NCI-H2227 treated with DMSO at 0.1 percent for 48 hours (cell line): ENCODE data around the gene SYNPR.
"Not testable (repeated sequence)": the region's sequence is repeated elsewhere in the genome, so short reads cannot be mapped to it uniquely, and the experiment has no call there.

ENCODE experiments used
- DNase-seq: peaks from one replicate; lab custom pipeline; 2025; lab: John Stamatoyannopoulos, UW

The SYNPR gene

GRCh38 chr3:63278171-63279004, at the start of gene SYNPR:
SYNPR (plus strand) TSS chr3:63278308.
- peak; percentile 25 for DNase-seq

GRCh38 chr3:63228677-63229076, 49.4 kb upstream of the SYNPR start:
- peak; percentile 72 for DNase-seq

GRCh38 chr3:63230146-63230545, 48.0 kb upstream of the SYNPR start:
- no peak for DNase-seq

DNA sequence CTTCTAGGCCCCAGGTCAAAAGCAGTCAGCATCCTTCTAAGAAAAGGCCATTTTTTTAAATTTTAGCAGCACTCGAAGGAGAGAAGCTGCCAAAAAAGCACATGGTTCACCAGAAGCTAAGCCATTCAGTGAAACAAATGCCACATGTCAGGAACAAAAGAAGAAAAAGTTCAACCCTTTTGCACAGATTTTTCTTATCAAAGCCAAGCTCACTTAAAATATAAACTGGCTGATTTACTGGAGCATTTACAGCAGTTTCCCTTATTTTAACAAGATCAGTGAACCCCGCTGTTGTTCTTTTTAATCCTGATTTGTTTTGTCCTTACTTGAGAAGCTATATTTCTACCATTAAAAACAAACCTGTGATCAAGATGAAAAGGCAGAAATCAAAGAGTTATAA, 46.5 kb upstream of the SYNPR start:
- no peak for DNase-seq

DNA sequence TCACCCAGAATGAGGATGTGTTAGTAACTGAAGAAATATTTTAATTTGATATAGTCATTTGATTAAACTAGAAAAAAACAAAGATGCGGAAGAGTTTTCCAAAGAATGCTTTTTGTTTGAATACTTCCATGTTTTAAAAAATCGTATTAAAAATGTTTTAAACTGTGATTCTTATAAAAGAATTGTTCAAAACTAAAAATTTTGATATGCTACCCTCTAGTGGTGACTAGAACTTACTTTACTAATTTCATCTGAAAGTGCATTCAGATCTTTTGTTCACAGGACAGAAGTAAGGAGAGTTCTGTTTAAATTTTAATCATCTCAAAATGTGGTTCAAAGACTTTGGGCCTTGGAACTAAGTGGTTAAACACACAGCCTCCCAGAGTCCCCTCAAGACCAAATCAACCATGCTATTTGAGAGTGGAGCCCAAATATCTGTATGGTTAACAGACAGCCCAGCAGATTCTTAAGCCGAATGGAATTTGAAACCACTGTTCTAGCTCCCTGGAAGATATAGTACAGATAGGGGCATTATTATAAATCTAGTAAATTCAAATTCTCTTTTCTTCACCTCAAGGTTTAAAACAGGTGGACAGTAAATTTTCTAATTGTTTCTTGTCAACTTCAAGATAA, 45.2 kb upstream of the SYNPR start:
- DNase-seq: no peak

GRCh38 chr3:63240381-63240902, 37.7 kb upstream of the SYNPR start:
- DNase-seq: no peak

DNA sequence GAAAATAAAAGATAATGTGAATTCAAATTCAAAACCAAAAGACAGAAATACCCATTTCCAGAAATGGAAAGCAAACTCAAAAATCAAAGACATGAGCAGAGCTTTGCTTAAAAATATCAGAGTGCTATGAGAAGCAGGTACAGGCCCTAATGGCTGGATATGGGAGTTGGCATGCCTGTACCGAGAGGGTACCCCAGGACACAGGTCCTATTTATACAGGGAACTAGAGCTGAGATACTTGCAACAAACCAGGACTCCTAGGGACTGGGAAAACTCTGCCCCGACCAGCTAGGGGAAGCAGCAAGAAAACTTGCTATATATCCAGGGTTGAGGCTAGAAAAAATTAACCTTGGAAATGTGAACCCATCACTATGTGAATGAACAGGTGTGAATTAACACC, 36.0 kb upstream of the SYNPR start:
- DNase-seq: no peak

DNA sequence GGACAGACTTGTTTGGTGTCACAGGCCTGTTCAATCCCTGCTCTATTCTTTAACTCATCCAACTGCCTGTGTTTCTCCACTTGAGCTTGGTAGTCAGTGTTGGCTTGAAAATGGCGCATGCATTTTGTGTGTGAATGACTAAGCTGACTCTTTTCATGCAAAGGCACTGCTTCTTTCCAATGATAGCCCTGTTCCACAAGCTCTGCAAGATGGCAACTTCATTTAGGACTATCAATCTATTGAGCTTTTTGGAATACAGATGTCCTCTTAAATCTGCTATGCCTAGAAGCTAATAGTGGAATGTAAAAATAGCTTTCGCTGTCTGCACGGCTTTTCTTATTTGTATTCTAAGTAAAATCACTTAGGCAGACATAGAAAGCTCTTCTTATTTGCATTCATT, 33.6 kb upstream of the SYNPR start:
- no peak for DNase-seq

DNA sequence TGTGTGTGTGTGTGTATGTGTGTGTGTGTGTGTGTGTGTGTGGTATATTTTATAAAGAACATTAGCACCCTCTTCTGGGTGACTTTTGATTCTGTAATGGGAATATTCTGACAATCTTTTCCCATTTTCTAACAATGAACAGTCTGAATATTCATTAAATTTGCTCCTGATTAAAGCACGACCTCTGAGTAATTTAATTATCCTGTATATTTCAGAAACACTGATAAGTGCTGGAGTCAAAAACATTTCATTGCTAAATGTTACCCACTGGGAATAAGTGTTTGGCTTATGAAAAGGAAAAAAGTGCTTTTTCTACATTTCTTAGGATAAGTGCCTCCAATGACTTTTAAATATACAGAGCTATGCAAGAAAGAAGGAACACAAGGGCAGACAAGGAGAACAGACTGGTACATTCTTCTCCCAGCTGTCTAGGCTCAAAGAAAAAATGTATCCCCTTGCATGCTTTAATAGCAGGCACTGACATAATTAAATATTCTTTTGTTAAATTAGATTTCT, 32.3 kb upstream of the SYNPR start:
- no peak for DNase-seq

GRCh38 chr3:63248015-63248414, 30.1 kb upstream of the SYNPR start:
- no peak for DNase-seq

DNA sequence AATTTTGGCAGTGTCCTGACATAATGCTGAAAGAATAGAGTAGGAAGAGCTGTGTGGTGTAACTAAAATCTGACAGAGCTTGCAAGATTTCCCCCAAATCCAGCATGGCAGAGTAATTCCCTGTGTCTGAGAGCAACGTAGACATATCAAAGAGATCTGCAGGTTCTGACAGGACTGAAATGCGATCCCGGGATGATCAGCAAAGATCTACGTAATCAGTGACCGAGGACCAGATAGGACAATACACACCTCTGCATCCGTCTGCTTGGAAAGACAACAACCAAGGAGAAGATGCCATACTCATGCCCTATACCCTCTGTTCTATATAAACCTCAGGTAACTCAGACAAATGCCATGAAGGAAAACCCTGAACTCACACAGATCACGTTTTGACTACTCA, 26.6 kb upstream of the SYNPR start:
- DNase-seq: no peak

GRCh38 chr3:63255819-63256218, 22.3 kb upstream of the SYNPR start:
- not testable (repeated sequence) for DNase-seq

DNA sequence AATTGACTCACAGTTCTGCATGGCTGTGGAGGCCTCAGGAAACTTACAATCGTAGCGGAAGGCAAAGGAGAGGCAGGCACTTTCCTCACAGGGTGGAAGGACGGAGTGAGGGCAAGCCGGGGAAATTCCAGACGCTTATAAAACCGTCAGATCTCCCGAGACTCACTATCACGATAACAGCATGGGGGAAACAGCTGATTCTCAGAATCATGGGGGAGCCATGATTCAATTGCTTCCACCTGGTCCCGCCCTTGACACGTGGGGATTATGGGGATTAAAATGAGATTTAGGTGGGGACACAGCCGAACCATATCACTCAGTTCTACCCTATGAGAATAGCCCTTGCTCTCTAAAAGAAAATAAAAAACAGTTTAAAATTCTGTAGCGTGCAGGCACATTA, 13.4 kb upstream of the SYNPR start:
- no peak for DNase-seq

DNA sequence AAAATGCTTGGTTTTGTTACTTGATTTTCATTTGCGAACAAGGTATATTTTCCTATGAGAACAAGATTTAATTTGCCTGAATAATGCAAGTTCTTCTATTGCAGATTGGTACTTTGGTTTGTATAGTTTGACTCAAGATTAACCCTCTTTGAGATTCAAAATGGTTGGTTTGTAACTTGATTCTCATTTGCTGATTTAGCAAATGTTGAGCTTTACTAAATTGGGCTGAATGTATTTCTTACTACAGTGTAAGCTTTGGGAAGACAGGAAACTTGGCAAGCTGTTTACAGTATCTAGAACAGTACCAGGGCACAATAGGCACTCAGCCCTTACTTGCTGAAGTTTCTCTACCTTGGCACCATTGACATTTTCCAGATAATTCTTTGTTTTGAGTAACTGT, 3.7 kb upstream of the SYNPR start:
- no peak for DNase-seq

GRCh38 chr3:63279005-63279841, 1.1 kb downstream of the SYNPR start:
- DNase-seq: no peak

GRCh38 chr3:63287610-63288009, 9.5 kb downstream of the SYNPR start:
- no peak for DNase-seq

- no peak for DNase-seq
Observed at GRCh38 chr3:63290686-63291085, 12.6 kb downstream of the SYNPR start.

DNA sequence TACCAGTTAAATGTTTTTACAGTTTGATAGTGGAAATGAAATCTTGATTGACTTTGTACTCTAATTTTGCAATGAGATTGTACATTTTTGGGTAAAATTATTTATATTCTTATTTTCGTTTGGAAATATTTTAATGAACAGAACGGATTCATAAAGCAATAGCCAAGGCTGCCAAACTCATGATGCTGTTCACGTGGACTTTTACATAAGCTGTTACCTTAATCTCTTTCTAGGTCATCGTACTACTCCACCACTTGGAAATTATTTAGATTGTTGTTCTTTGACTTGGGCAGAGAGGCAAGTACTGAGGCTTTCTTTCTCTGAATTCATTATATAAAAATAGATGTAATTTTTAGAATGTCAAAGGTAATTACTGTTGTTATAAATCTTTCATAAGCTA, 16.2 kb downstream of the SYNPR start:
- DNase-seq: no peak

DNA sequence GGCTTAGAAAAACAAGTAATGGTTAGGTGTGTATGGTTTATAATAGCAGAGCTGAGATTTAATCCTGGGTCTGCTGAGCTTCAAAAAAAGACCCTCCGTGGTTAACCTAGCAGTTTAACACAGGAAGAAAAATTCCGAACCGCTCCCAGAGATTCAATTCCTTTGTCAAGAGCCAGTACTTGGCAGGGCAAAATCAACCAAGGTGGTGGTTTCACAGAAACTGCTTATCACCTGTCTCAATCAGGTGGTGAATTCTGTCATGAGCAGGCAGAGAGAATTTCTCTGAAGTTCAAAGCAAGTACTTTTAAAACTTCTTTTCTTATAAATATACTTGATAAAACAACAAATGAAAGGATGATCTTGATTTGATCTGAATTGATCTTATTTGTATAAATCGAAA, 17.2 kb downstream of the SYNPR start:
- DNase-seq: no peak

- DNase-seq: no peak
Observed at GRCh38 chr3:63295806-63296205, 17.7 kb downstream of the SYNPR start.

DNA sequence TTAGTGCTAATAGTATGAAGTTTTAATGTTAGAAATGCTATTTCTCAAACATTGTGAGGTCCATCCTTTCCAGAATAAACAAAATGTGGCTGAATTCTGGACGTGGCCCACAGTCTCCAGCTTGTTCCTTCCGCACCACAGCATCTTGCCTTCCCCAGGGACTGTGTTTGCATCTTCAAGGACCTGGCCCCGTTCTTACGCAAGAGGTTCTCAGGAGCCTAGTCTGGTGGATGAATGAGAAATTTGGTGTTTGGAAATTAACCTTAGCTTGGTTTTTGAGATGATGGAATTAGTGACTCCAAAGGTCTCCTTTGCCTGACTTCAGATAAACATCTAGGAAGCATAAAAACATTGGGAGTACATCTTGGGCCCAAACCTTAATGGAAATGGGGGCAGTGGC, 18.1 kb downstream of the SYNPR start:
- no peak for DNase-seq

- DNase-seq: no peak
Observed at GRCh38 chr3:63303238-63303637, 25.1 kb downstream of the SYNPR start.
